GM12892 (cell line): Measurements from ENCODE around the gene DOK7.

Experiments used
- POLR2A ChIP-seq: IDR thresholded peaks from 2 replicates; pipeline ENCODE4 v1.6.1; 2011; ENCODE audit warnings: low read depth, low read length, control low read depth
- POLR2AphosphoS5 ChIP-seq: IDR thresholded peaks from 2 replicates; pipeline ENCODE4 v1.6.1; 2011; ENCODE audit warnings: low read depth, low read length, control low read depth
- TAF1 ChIP-seq: IDR thresholded peaks from 2 replicates; pipeline ENCODE4 v1.6.1; 2011; ENCODE audit warnings: low read depth, mild to moderate bottlenecking, control low read depth, low read length, borderline replicate concordance

GRCh38 chr4:3461515-3462291 lies 1.4 kb upstream of the DOK7 start:
- no peak for TF ChIP-seq POLR2A
- no peak for TF ChIP-seq POLR2AphosphoS5
- TF ChIP-seq TAF1 = no peak
